MM.1S (cell line): Measurements from ENCODE around the gene TCF25.

Experiments
- EZH2 ChIP-seq: fragments of 300-600 bp; sonication (generic); optimal IDR thresholded peaks from 2 replicates; pipeline ENCODE3; 2017; ENCODE audit warnings: low read depth, mild to moderate bottlenecking, antibody characterized with exemption, low read length, mixed read lengths
- TF ChIP-seq, protein P1 (sequence below): fragments of 300-600 bp; sonication (generic); IDR thresholded peaks from 2 replicates; pipeline ENCODE4 v1.5.1; 2016; ENCODE audit warnings: antibody characterized with exemption, low read length, mixed read lengths

DNA sequence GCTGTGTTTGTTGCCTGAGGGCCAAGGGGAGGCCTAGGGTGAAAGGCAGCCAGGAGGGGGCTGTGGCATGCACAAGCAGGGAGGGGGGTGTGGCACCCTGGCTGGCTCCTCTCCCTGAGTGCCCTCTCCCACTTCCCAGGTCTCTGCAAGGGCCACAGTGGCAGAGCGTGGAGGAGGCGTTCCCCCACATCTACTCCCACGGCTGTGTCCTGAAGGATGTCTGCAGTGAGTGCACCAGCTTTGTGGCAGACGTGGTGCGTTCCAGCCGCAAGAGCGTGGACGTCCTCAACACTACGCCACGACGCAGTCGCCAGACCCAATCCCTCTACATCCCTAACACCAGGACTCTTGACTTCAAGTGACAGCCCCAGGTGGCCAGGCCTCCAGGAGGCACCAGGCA lies 3.5 kb upstream of the TCF25 start:
- TF ChIP-seq, protein P1, sequence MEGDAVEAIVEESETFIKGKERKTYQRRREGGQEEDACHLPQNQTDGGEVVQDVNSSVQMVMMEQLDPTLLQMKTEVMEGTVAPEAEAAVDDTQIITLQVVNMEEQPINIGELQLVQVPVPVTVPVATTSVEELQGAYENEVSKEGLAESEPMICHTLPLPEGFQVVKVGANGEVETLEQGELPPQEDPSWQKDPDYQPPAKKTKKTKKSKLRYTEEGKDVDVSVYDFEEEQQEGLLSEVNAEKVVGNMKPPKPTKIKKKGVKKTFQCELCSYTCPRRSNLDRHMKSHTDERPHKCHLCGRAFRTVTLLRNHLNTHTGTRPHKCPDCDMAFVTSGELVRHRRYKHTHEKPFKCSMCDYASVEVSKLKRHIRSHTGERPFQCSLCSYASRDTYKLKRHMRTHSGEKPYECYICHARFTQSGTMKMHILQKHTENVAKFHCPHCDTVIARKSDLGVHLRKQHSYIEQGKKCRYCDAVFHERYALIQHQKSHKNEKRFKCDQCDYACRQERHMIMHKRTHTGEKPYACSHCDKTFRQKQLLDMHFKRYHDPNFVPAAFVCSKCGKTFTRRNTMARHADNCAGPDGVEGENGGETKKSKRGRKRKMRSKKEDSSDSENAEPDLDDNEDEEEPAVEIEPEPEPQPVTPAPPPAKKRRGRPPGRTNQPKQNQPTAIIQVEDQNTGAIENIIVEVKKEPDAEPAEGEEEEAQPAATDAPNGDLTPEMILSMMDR = no peak
- no peak for TF ChIP-seq EZH2
